HepG2 (cell line): Measurements from ENCODE around the gene CYP2C8. TPM values are rescaled to one million over a fixed set of nuclear protein-coding genes. Genes with fewer than 3 reads are reported as not detected.

Experiments
- ATAC-seq: fragments of 200-7000 bp; cut with Tn5 transposase; 3 replicates; pipeline ENCODE4 v1.9.1; 2020; ENCODE audit warnings: mild to moderate bottlenecking, moderate library complexity
- Bru-seq: library from RNA; stranded (reverse); fragments of 400-500 nt; gene quantifications from one replicate; lab custom pipeline; 2021; lab: Mats Ljungman, UMichigan
- BruChase-seq, 2 experiments: library from RNA; stranded (reverse); fragments of 400-500 nt; gene quantifications; one replicate each; lab custom pipeline; 2021; lab: Mats Ljungman, UMichigan
- BruUV-seq: library from RNA; stranded (reverse); fragments of 400-500 nt; replicated peaks from 2 replicates; lab custom pipeline; 2021; lab: Mats Ljungman, UMichigan
- CTCF ChIA-PET: fragments of 300-600 bp; formaldehyde crosslinking; extraction: SDS; loops from one replicate; lab custom pipeline; 2021; ENCODE audit warnings: low total read pairs, inconsistent platforms, low intra/inter-chr PET ratio; lab: Yijun Ruan, JAX
- POLR2A ChIA-PET: fragments of 350-600 bp; sonication (Branson Sonifier 250); formaldehyde crosslinking; loops from one replicate; lab custom pipeline; 2020; ENCODE audit warnings: antibody characterized with exemption, inconsistent platforms; lab: Yijun Ruan, JAX
- DNase-seq: peaks from one replicate; pipeline ENCODE4 v3.0.0-alpha.2; 2015; ENCODE audit warnings: low spot score
- FAIRE-seq: peaks from 3 replicates; lab custom pipeline; 2011; peaks lifted over from hg19 to GRCh38; lab: Jason Lieb, UNC
- H2AFZ ChIP-seq: one replicate; pipeline ENCODE4 v1.6.1; 2011; ENCODE audit warnings: low read length, inconsistent platforms
- H3K27ac ChIP-seq: fragments of 300-600 bp; 3 replicates; pipeline ENCODE4 v1.8.0; 2011; ENCODE audit warnings: mixed run types, mild to moderate bottlenecking, mixed read lengths, low read length, inconsistent platforms; ENCODE audit not compliant: insufficient read depth; ENCODE audit errors: extremely low read length
- H3K27me3 ChIP-seq, 2 experiments: fragments of 200-600 bp in 1 of 2; 2 replicates in 1 of 2; 3 replicates in 1 of 2; pipeline versions ENCODE4 v1.6.0 to v1.8.0; 2011; ENCODE audit warnings: low read length in 2 of 2, mild to moderate bottlenecking in 2 of 2, moderate library complexity in 2 of 2, inconsistent platforms in 1 of 2; ENCODE audit not compliant: insufficient read depth in 2 of 2, control insufficient read depth in 1 of 2
- H3K36me3 ChIP-seq, 2 experiments: fragments of 200-600 bp in 1 of 2; replicated peaks in 1 of 2; 2 replicates in 1 of 2; 3 replicates in 1 of 2; pipeline versions ENCODE4 v1.5.1 to v1.8.0; 2011; ENCODE audit warnings: low read length in 2 of 2, inconsistent platforms in 1 of 2; ENCODE audit not compliant: insufficient read depth in 2 of 2, control insufficient read depth in 1 of 2
- H3K4me1 ChIP-seq: 2 replicates; pipeline ENCODE4 v1.5.1; 2012; ENCODE audit warnings: low read length, inconsistent platforms; ENCODE audit not compliant: insufficient read depth
- H3K4me2 ChIP-seq: 2 replicates; pipeline ENCODE4 v1.6.0; 2011; ENCODE audit warnings: low read depth, low read length, inconsistent platforms
- H3K4me3 ChIP-seq, 3 experiments: fragments of 200-600 bp in 1 of 3; sonication (generic), shearing (Covaris generic) in 1 of 3; replicated peaks in 1 of 3; 2 replicates each; pipeline ENCODE4 v1.5.1; 2011 to 2016; ENCODE audit warnings: low read length in 3 of 3, inconsistent platforms in 2 of 3, low read depth in 2 of 3, mild to moderate bottlenecking in 2 of 3, control low read depth in 1 of 3, mixed read lengths in 1 of 3; ENCODE audit not compliant: insufficient read depth in 1 of 3
- H3K79me2 ChIP-seq: one replicate; pipeline ENCODE4 v1.6.1; 2011; ENCODE audit warnings: low read length, inconsistent platforms; ENCODE audit not compliant: insufficient read depth
- H3K9ac ChIP-seq: 2 replicates; pipeline ENCODE4 v1.6.0; 2011; ENCODE audit warnings: mild to moderate bottlenecking, low read depth, low read length, inconsistent platforms; ENCODE audit not compliant: insufficient read depth
- H3K9me3 ChIP-seq: 2 replicates; pipeline ENCODE4 v1.5.1; 2012; ENCODE audit warnings: mild to moderate bottlenecking, low read length
- H4K20me1 ChIP-seq: 2 replicates; pipeline ENCODE4 v1.6.0; 2011; ENCODE audit warnings: inconsistent platforms, mild to moderate bottlenecking, low read length, moderate library complexity; ENCODE audit not compliant: insufficient read depth
- HOXA5 ChIP-seq: sonication (generic); formaldehyde crosslinking; IDR thresholded peaks from 2 replicates; pipeline ENCODE4 v1.4.0; 2020; ENCODE audit warnings: missing genetic modification reagents
- PPARG ChIP-seq: conservative IDR thresholded peaks from 2 replicates; pipeline ENCODE4 v1.6.1; 2016; ENCODE audit warnings: missing biosample characterization, missing genetic modification reagents
- ZNF318 ChIP-seq: sonication (generic); formaldehyde crosslinking; IDR thresholded peaks from 2 replicates; pipeline ENCODE4 v1.4.0; 2020; ENCODE audit warnings: mild to moderate bottlenecking, missing genetic modification reagents
- ZNF616 ChIP-seq: sonication (generic); formaldehyde crosslinking; IDR thresholded peaks from 2 replicates; pipeline ENCODE4 v1.5.0; 2020; ENCODE audit warnings: low read depth, mild to moderate bottlenecking, missing genetic modification reagents
- ZNF7 ChIP-seq: IDR thresholded peaks from 2 replicates; pipeline ENCODE4 v1.6.1; 2016; ENCODE audit warnings: missing biosample characterization, missing genetic modification reagents
- WGBS: methylation state at CpG from one replicate; pipeline ENCODE4 v1.1.6; 2017; ENCODE audit warnings: low lambda C conversion rate; 5-methylcytosine and 5-hydroxymethylcytosine counted together
- in situ Hi-C: cut with HindIII; loops from 2 replicates; pipeline ENCODE4 v1.10.0; 2017; ENCODE audit warnings: low pct_unique_long_range_greater_than_20kb; ENCODE audit not compliant: extremely low pct_ligation_motif_present
- intact Hi-C: fragments of 100-400 bp; cut with micrococcal nuclease; formaldehyde crosslinking; loops from one replicate; pipeline ENCODE4 v1.10.0; 2022; ENCODE audit not compliant: unreplicated experiment
- long read RNA-seq, 2 experiments: library from RNA in 1 of 2; library from polyadenylated mRNA in 1 of 2; stranded (forward) in 1 of 2; unstranded in 1 of 2; transcript quantifications; one replicate each; pipeline ENCODE4 v2.0.0, GENCODE V29; 2019 to 2022
- polyA minus RNA-seq, 3 experiments: library from RNA; depleted of rRNA, polyadenylated mRNA; stranded (reverse); fragments of >200 nt; gene quantifications; 2 replicates each; pipeline ENCODE4 v1.2.3, GENCODE V29; 2011; ENCODE audit warnings: low replicate concordance in 1 of 3
- polyA plus RNA-seq, 8 experiments: library from polyadenylated mRNA; depleted of rRNA in 3 of 8; stranded (reverse) in 7 of 8; unstranded in 1 of 8; fragments of >200 nt; fragmentation: Illumina TruSeq in 4 of 8; extraction: Trizol in 4 of 8; gene quantifications; 2 replicates each; pipeline versions ENCODE4 v1.2.1 to v1.2.3, GENCODE V29; 2011 to 2016; ENCODE audit warnings: low read depth in 4 of 8, missing spikeins in 1 of 8, mixed read lengths in 1 of 8; ENCODE audit not compliant: insufficient read depth in 1 of 8
- total RNA-seq, 5 experiments: library from RNA; depleted of rRNA; stranded (reverse); fragments of >200 nt; fragmentation: Illumina TruSeq; extraction: Trizol; gene quantifications; 2 replicates each; pipeline ENCODE4 v1.2.3, GENCODE V29; 2016; ENCODE audit warnings: low read depth in 1 of 5

CYP2C8 gene
- total RNA-seq (2016; rRNA removed; fragmentation: Illumina TruSeq; extraction: Trizol) (0.09 TPM in 1 of 2 replicates, not detected in the other), polyA plus RNA-seq (2011; rRNA removed) (0.13 and 0.15 TPM in 2 replicates), polyA minus RNA-seq (2011; rRNA and poly(A)+ RNA removed; ENCODE audit: low replicate concordance) (not detected in 2 replicates), Bru-seq, nascent RNA (percentile 22 among the genes with signal in this experiment), BruChase-seq, experiment 1, labeled RNA remaining after a 6-hour chase (percentile 19 among the genes with signal in this experiment), BruChase-seq, experiment 2, labeled RNA remaining after a 2-hour chase (percentile 25 among the genes with signal in this experiment)
- 0.10 TPM in 1 of 2 replicates, not detected in the other for total RNA-seq (2016; cell fraction: cytosol; rRNA removed; fragmentation: Illumina TruSeq; extraction: Trizol; ENCODE audit: low read depth)
- 0.15 TPM in 1 of 2 replicates, not detected in the other for total RNA-seq (2016; cell fraction: insoluble cytoplasmic fraction; rRNA removed; fragmentation: Illumina TruSeq; extraction: Trizol)
- total RNA-seq (2016; cell fraction: membrane; rRNA removed; fragmentation: Illumina TruSeq; extraction: Trizol), result 0.14 and 0.19 TPM in 2 replicates
- 0.31 and 0.84 TPM in 2 replicates for total RNA-seq (2016; cell fraction: nucleus; rRNA removed; fragmentation: Illumina TruSeq; extraction: Trizol)
- polyA plus RNA-seq (2011; cell fraction: cytosol; rRNA removed), result 0.03 TPM in 2 replicates
- polyA plus RNA-seq (2011; cell fraction: nucleus; rRNA removed), result 0.37 and 0.68 TPM in 2 replicates
- 0.11 TPM in 1 of 2 replicates, not detected in the other for polyA plus RNA-seq (2012)
- not detected in 2 replicates for polyA plus RNA-seq (2016; cell fraction: cytosol; fragmentation: Illumina TruSeq; extraction: Trizol; ENCODE audit: low read depth)
- not detected in 2 replicates for polyA plus RNA-seq (2016; cell fraction: insoluble cytoplasmic fraction; fragmentation: Illumina TruSeq; extraction: Trizol; ENCODE audit: low read depth)
- polyA plus RNA-seq (2016; cell fraction: membrane; fragmentation: Illumina TruSeq; extraction: Trizol; ENCODE audit: low read depth), result not detected in 2 replicates
- polyA plus RNA-seq (2016; cell fraction: nucleus; fragmentation: Illumina TruSeq; extraction: Trizol; ENCODE audit: insufficient read depth, low read depth), result 2.4 and 2.8 TPM in 2 replicates
- not detected in 2 replicates for polyA minus RNA-seq (2011; cell fraction: cytosol; rRNA and poly(A)+ RNA removed)
- polyA minus RNA-seq (2011; cell fraction: nucleus; rRNA and poly(A)+ RNA removed), result 0.75 TPM in 1 of 2 replicates, not detected in the other
- long read RNA-seq, experiment 1, result 0 reads
- long read RNA-seq, experiment 2, result 0 reads

GRCh38 chr10:95069286-95069685 lies at the start of gene CYP2C8:
Gene CYP2C8 (minus strand): TSS chr10:95069497. CDS start chr10:95069402, 95 bp downstream.
- Histone ChIP-seq H3K36me3 (no peaks in the 10 kb centered on the region), H2AFZ (no peak within 1 kb of the TSS), H3K4me2 (no peak within 1 kb of the TSS), H3K4me1 (no peaks in the 10 kb centered on the region), H3K27me3 (no peaks in the 10 kb centered on the region), H3K27ac (no peak within 1 kb of the TSS), H3K79me2 (no peaks in the 10 kb centered on the region), H3K9ac (no peak within 1 kb of the TSS), H3K4me3 (no peak within 1 kb of the TSS), H4K20me1 (no peaks in the 10 kb centered on the region), H3K9me3 (no peaks in the 10 kb centered on the region)
- ChIA-PET CTCF (no interaction called here), POLR2A (no interaction called here)
- intact Hi-C loops (no loop called here), in situ Hi-C loops (no loop called here)
- no peak for TF ChIP-seq HOXA5 (CRISPR knock-in tag)
- TF ChIP-seq ZNF7, result peak; percentile 83
- no peak for TF ChIP-seq PPARG (CRISPR knock-in tag)
- FAIRE-seq (no peak), ATAC-seq (no peak), DNase-seq (no peak)
- BruUV-seq, result no TSS peak

- H3K4me2 ChIP-seq, result no peak overlapping the region; the same call in 1 of the 2 replicates
- H3K9ac ChIP-seq, result no peak overlapping the region
- BruUV-seq, result no TSS peak
- no peak overlapping the region; a peak in 1 of 6 replicates for H3K4me3 ChIP-seq
- no peaks in the 10 kb centered on the region for H3K9me3 ChIP-seq
- no peaks in the 10 kb centered on the region for H3K27me3 ChIP-seq
- intact Hi-C loops (no loop called here), in situ Hi-C loops (no loop called here)
- no peaks in the 10 kb centered on the region for H4K20me1 ChIP-seq
- H3K27ac ChIP-seq, result no peak overlapping the region
- H3K36me3 ChIP-seq, result no peaks in the 10 kb centered on the region
- H2AFZ ChIP-seq, result no peak overlapping the region
- no peak for ATAC-seq
- peak; percentile 14 for DNase-seq
- peak; percentile 36 for FAIRE-seq
- peaks cover 30% of the 10 kb centered on the region for H3K4me1 ChIP-seq
- 2% methylated on average over 2 of the region's 2 CpGs for WGBS
- H3K79me2 ChIP-seq, result no peaks in the 10 kb centered on the region
- ChIA-PET POLR2A (no interaction called here), CTCF (no interaction called here)
- TF ChIP-seq ZNF318 (CRISPR knock-in tag) (no peak), ZNF616 (CRISPR knock-in tag) (no peak)
Observed at GRCh38 chr10:95116869-95117269, 47.6 kb upstream of the CYP2C8 start.
